Activated CD4-positive, CD25-positive, alpha-beta regulatory T cell treated with anti-CD3 and anti-CD28 coated beads, Interleukin-2, amount 50 U/mL, for 16 hours (primary cell): Measurements from ENCODE around the gene USF2.
"Not testable (repeated sequence)": the region's sequence is repeated elsewhere in the genome, so short reads cannot be mapped to it uniquely, and the experiment has no call there.

Experiments
- DNase-seq: peaks from one replicate; pipeline ENCODE4 v3.0.0-alpha.2; 2020; ENCODE audit warnings: low read depth, low spot score

USF2 gene

GRCh38 chr19:35284153-35285094, 15.7 kb downstream of the USF2 start:
- no peak for DNase-seq

GRCh38 chr19:35285095-35285449, 16.3 kb downstream of the USF2 start:
- DNase-seq = no peak

- DNase-seq = not testable (repeated sequence)
These were observed 16.7 kb downstream of the USF2 start for GRCh38 chr19:35285465-35285864.

DNA sequence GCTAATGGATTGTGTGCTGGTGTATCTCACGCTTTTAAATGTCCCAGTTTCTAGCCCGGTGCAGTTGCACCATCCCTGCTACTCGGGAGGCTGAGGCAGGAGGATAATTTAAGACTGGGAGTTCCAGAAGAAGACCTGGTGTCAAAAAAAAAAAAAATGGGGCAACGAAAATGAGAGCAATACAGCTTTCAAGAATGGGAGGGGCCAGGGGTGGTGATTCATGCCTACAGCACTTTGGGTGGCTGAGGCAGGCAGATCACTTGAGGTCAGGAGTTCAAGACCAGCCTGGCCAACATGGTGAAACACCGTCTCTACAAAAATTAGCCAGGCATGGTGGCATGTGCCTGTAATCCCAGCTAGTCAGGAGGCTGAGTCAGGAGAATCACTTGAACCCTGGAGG, 17.3 kb downstream of the USF2 start:
- not testable (repeated sequence) for DNase-seq

- DNase-seq = no peak
These were observed 19.0 kb downstream of the USF2 start for GRCh38 chr19:35287713-35288112.

DNA sequence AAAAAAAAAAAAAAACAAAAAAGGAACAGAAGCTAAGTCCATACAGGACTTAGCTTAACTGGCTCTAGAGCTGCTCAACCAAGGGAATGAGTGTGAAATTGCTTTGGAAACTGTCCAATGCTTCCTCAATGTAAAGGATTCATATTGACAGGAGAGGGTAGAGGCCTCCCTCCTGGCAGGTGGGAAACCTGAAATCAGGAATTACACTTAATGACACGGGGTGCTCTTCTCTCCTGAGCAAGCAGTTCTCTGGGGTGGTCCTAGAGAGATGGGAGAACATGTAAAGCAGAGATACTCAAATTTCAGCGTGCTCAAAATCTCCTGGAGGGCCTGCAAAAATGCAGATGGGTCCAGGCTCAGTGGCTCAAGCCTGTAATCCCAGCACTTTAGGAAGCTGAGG, 19.6 kb downstream of the USF2 start:
- no peak for DNase-seq

DNA sequence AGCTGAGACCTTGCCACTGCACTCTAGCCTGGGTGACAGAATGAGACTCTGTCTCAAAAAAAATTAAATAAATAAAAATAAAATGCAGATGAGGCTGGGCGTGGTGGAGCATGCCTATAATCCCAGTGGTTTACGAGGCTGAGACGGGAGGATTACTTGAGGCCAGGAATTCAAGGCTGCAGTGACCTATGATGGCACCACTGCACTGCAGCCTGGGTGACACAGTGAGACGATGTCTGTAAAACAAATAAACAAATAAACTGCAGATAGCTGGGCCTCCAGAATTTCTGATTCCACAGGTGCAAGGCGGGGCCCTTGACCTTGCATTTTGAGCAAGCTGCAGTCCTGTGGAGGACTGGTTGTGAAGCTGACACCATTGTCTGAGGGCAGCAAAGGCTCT, 20.1 kb downstream of the USF2 start:
- DNase-seq = no peak

DNA sequence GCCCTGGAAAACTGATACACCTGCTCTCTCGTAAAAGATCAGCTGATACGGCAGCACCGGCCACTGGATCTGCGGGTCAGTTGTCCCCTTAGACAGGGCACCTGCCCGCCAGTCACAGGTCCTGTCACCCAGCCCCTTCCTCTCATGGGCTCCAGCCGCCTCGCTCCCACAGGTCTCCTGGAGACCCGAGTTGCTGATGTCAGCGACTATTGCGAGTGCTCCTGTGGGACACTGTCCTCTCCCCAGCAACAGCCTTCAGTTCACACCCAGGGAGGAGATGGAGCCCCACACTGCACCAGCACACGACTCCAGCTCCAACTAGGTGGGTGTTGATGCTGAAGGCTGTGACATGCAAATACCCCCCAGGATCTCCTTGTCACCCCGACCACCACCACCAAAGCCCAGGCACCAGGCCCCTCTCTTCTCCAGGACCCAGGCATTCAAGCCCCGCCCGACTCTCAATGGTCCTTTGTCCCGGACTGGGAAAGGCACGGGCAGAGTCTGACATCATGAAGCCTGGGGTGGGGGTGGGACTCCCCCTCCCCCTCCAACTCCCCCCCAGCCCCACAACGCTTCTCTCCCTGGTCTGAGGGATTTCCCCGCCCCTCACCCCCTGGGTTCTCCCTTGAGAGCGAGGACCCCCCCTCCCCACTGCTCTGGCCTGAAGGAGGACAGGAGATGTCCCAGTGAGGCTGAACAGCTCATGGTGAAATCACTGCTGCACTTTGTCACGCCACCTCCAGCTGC, 21.8 kb downstream of the USF2 start:
- DNase-seq = no peak

DNA sequence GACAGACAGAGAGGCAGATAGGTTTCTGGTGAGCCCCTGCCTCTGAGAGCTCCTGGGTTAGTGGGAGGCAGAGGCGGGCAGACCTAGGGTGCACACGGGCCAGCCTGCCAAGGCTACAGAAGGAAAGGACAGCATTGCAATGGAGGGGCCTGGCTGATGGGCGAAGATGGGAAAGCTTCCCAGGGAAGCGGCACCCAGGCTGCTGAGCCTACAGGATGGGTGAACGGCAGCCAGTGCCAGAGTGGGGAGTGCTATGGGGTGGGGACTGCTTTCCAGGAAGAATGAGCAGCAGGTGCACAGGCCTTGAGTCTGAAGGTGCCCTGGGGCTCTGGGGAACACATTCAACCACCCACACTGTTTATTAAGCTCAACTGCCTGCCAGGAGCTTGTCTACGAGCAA, 22.5 kb downstream of the USF2 start:
- no peak for DNase-seq

DNA sequence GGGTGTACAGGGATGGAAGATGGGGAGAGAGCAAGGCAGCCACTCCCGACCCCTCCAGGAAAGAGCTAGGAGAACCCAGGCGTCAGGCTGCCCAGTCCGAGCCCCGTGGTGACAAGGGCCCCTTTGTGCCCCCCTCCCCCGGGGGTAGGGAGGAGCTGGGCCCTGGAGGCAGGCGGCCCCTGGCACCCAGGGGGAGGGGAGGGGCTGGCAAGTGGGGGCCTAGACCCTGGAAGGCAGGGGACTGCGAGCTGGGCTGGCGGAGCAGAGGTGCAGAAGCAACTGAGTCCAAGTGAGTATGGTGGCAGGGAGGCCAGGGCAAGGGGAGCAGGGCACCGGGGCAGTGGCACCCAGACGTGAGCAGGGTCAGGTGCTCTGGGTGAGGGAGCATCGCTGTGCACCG, 23.2 kb downstream of the USF2 start, which contains the start of gene MAG:
Gene MAG (plus strand): TSS at position 246 of the 400 bp plus-strand sequence. CDS start 3,248 bp downstream, outside the sequence.
- DNase-seq = no peak

DNA sequence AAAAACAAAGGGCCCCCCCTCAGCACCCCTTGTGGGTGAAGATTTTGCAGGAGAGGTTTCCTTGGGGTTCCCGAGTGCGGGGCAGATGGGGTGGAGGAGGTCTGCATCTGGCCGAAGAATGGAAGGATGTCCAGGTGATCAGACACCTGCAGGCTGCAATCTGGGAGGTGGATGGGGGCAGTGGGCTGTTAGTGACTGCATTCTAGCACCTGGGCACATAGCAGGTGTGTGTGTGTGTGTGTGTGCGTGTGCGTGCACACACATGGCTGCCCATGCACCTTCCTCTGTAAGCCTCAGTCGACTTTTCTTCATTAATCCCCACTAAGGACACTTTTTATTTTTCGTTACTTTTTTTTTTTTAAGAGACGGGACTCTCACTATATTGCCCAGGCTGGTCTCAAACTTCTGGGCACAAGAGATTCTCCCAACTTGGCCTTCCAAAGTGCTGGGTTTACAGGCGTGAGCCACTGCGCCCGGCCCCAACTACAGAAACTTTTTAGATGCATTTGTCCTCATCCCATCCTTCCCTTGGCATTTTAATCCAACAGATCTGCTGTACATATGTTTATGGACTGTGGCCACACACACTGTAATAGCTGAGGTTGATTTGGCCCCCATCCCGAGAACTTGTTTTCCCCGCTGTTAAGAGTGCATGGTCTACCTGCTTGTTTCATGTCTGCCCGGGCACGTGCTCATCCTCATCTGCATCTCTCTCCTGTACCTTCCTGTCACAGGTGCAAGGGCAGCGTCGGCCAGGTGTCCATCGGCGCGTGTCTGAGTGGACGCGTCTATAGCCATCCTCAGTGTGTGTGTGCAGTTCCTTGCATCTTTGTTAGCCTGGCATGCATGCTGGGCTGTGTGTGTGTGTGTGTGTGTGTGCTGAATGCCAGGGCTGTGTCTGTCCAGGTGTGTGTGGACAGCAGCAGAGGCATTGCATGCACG, 23.9 kb downstream of the USF2 start:
- no peak for DNase-seq

DNA sequence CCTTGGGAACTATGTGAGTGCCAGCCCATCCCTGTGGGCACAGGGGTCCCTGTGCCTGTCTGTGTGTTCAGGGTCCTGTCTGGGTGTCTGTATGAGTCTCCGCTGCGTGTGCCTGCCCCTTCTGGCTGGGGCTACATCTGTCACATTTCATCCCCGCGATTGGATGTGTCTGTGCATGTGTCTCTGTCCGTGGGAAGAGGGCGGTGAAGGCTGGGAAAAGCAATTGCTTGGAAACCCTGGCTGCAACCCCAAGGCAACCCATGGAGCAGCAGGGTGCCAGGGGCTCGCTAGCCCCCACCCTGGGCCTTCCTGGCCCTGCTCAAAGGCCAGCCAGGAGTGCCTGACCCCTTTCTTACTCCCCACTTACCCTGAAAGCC, 24.6 kb downstream of the USF2 start:
- DNase-seq = no peak

- DNase-seq = no peak
These were observed 25.0 kb downstream of the USF2 start for GRCh38 chr19:35293808-35294207.

GRCh38 chr19:35294328-35294727, 25.6 kb downstream of the USF2 start:
- no peak for DNase-seq

- DNase-seq = no peak
These were observed 26.4 kb downstream of the USF2 start for GRCh38 chr19:35294859-35295791.

DNA sequence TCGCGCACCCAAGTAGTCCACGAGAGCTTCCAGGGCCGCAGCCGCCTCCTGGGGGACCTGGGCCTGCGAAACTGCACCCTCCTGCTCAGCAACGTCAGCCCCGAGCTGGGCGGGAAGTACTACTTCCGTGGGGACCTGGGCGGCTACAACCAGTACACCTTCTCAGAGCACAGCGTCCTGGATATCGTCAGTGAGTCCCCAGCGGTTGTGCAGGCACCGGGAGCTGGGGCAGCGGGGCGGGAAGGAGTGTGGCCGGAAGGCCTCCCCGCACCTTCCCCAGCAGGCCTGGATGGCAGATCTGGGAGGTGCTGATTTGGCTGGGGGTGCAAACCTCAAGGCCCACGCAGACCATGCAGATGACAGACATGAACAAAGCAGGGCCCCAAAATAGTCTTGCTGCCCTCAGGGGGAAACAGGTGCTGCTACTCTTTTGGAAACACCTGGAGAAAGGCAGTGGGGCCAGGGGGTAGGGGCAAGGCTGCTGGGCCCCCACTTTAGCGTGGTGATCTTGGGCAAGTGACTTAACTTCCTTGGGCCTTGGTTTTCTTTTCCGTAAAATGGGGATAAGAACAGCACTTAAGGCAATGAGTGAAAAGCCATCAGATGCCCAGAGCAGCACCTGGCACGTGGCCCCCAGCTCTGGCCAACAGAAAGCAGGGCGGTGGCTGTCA, 27.2 kb downstream of the USF2 start:
- DNase-seq = no peak

DNA sequence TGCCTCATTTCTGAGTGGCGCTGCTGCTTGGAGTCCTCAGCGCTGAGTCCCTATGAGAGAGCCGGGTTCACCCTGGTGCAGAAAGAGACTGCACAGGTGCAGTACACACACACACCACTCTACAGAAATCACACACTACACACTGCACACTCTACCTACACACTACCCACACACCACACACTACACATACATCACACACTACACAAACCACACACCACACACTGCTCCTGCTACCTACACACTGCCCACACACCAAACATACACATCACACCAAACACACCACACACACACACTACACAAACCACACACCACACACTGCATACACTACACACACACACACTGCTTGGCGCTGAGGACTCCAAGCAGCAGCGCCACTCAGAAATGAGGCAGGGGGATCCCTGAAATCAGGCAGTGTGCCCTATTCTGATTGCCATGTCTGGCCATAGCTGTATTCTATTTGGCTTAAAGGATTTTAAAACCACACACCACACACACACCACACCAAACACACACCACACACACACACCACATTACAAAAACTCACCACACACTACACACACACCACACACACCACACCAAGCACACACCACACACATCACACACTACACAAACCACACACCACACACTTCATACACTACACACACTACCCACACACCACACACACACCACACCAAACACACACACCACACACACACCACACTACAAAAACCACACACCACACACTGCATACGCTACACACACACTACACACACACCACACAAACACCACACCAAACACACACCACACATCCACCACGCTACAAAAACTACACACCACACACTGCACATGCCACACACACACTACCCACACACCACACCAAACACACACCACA, 28.1 kb downstream of the USF2 start:
- DNase-seq = no peak

DNA sequence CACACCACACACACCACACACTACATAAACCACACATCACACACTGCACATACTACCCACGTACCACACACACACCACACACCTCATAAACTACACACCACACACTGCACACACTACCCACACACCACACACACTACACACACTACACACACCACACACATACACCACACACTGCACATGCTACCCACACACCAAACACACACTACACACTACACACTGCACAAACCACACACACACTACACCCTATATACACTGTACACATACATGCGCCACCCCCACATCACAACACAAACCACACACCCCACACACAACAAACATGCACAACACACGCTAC, 28.7 kb downstream of the USF2 start:
- no peak for DNase-seq

DNA sequence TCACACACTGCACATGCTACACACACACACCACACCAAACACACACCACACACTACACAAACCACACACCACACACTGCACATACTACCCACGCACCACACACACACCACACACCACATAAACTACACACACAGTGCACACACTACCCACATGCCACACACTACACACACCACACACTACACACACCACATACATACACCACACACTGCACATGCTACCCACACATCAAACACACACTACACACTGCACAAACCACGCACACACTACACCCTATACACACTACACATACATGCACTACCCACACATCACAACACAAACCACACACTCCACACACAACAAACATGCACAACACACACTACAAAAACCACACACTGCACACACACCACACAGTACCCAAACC, 29.2 kb downstream of the USF2 start:
- DNase-seq = no peak
